GM12878 (cell line): ENCODE data around the gene NDE1. TPM values are rescaled to one million over a fixed set of nuclear protein-coding genes. Genes with fewer than 3 reads are reported as not detected.

Source experiments
- DPF2 ChIP-seq: fragments of 450-650 bp; IDR thresholded peaks from 2 replicates; pipeline ENCODE4 v1.6.1; 2017; ENCODE audit warnings: mild to moderate bottlenecking
- HCFC1 ChIP-seq: fragments of 150-350 bp; IDR thresholded peaks from 2 replicates; pipeline ENCODE4 v1.6.1; 2014; ENCODE audit warnings: low read length
- NFIC ChIP-seq: IDR thresholded peaks from 2 replicates; pipeline ENCODE4 v1.6.1; 2012; ENCODE audit warnings: low read depth, mild to moderate bottlenecking, inconsistent platforms, low read length, moderate library complexity
- NKRF ChIP-seq: fragments of 450-650 bp; conservative IDR thresholded peaks from 2 replicates; pipeline ENCODE4 v1.6.1; 2017; ENCODE audit warnings: mild to moderate bottlenecking, moderate library complexity
- NR2C2 ChIP-seq: IDR thresholded peaks from 2 replicates; pipeline ENCODE4 v1.6.1; 2011; ENCODE audit warnings: borderline replicate concordance, low read depth; ENCODE audit not compliant: control insufficient read depth, insufficient read length
- RUNX3 ChIP-seq: IDR thresholded peaks from 2 replicates; pipeline ENCODE4 v1.6.1; 2012; ENCODE audit warnings: low read length, inconsistent platforms
- TBL1XR1 ChIP-seq: IDR thresholded peaks from 2 replicates; pipeline ENCODE4 v1.6.1; 2012; ENCODE audit warnings: low read depth, low read length, improper control_type of control experiment
- ZNF384 ChIP-seq: IDR thresholded peaks from 2 replicates; pipeline ENCODE4 v1.6.1; 2012; ENCODE audit warnings: low read depth, mild to moderate bottlenecking, low read length, improper control_type of control experiment, borderline replicate concordance
- ZNF592 ChIP-seq: fragments of 450-650 bp; IDR thresholded peaks from 2 replicates; pipeline ENCODE4 v1.6.1; 2017; ENCODE audit warnings: mild to moderate bottlenecking, moderate library complexity
- polyA plus RNA-seq, 11 experiments: library from polyadenylated mRNA; depleted of rRNA in 4 of 11; unstranded in 6 of 11; stranded (reverse) in 5 of 11; fragments of >200 nt; fragmentation: Nextera tagmentation in 4 of 11; fragmentation: Illumina TruSeq in 1 of 11; extraction: Ambion mirVana in 4 of 11; extraction: Trizol in 1 of 11; gene quantifications; 1 replicate in 1 of 11; 2 replicates in 10 of 11; pipeline versions ENCODE4 v1.2.1 to v1.2.3, GENCODE V29; 2011 to 2016; ENCODE audit warnings: inconsistent platforms in 2 of 11, missing spikeins in 2 of 11, low read depth in 1 of 11
- total RNA-seq, 4 experiments: library from RNA; depleted of rRNA in 3 of 4; stranded (reverse); fragments of >200 nt in 3 of 4; fragmentation: Illumina TruSeq in 1 of 4; extraction: Trizol in 1 of 4; gene quantifications; 2 replicates each; pipeline versions ENCODE4 v1.2.1 to v1.2.3, GENCODE V29; 2013 to 2021

NDE1 gene
- total and polyA plus RNA-seq, 10 of the 15 experiments (the other 5 are each of a cell fraction or from before 2014, with no cell fraction given) = 5.7 to 148 (median 87.8) TPM

DNA sequence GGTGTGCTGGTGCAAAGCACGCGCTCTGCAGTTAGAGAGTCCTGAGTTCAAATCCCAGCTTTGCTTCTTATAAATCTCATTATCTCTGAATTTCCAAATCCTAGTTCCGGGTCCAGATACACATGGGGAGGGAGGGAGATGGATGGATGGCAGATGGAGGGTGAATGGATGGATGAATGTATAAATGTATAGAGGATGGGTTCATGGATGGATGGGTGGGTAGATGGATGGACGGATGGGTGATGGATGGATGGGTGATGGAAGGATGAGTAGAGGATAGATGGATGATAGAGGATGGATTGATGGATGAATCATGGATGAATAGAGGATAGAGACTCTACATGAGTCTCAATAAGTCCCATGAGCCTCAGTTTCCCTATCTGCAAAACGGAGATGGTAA, 116.9 kb downstream of the NDE1 start (continued):
- TF ChIP-seq NKRF (no peak), TBL1XR1 (no peak), HCFC1 (no peak), NFIC (no peak), ZNF384 (no peak), NR2C2 (no peak), ZNF592 (no peak), RUNX3 (no peak), DPF2 (no peak)
